Naive B cell (primary cell): ENCODE results near the gene XRCC6. TPM values are rescaled to one million over a fixed set of nuclear protein-coding genes. Genes with fewer than 3 reads are reported as not detected.
"Not testable (repeated sequence)": the region's sequence is repeated elsewhere in the genome, so short reads cannot be mapped to it uniquely, and the experiment has no call there.

Experiments
- ATAC-seq, 2 donors: fragments of 150-1000 bp; cut with Tn5 transposase; 2 replicates each; pipeline ENCODE4 v1.10.0; 2021; ENCODE audit warnings: low read depth in 2 of 2, mild to moderate bottlenecking in 2 of 2, moderate library complexity in 2 of 2
- DNase-seq: peaks from one replicate; pipeline ENCODE4 v3.0.0; 2022
- H3K27ac Mint-ChIP-seq, 6 donors: one replicate each; pipeline ENCODE4 v1.8.0; 2020 to 2022; ENCODE audit warnings: mild to moderate bottlenecking in 6 of 6, mixed read lengths in 6 of 6, moderate library complexity in 5 of 6, inconsistent platforms in 2 of 6
- H3K27me3 Mint-ChIP-seq, 3 donors: one replicate each; pipeline ENCODE4 v1.8.0; 2021 to 2022; ENCODE audit warnings: mixed read lengths in 3 of 3, mild to moderate bottlenecking in 1 of 3
- H3K36me3 Mint-ChIP-seq, 2 donors: one replicate each; pipeline ENCODE4 v1.8.0; 2020 to 2022; ENCODE audit warnings: mixed read lengths in 2 of 2, inconsistent platforms in 1 of 2, mild to moderate bottlenecking in 1 of 2
- H3K4me1 Mint-ChIP-seq, 3 donors: one replicate each; pipeline ENCODE4 v1.8.0; 2020 to 2022; ENCODE audit warnings: mixed read lengths in 3 of 3, inconsistent platforms in 1 of 3, mild to moderate bottlenecking in 1 of 3, moderate library complexity in 1 of 3
- H3K4me3 Mint-ChIP-seq, 8 donors: one replicate each; pipeline ENCODE4 v1.8.0; 2020 to 2022; ENCODE audit warnings: mild to moderate bottlenecking in 8 of 8, mixed read lengths in 8 of 8, moderate library complexity in 8 of 8, inconsistent platforms in 2 of 8
- H3K9me3 Mint-ChIP-seq, 7 donors: one replicate each; pipeline ENCODE4 v1.8.0; 2020 to 2022; ENCODE audit warnings: mixed read lengths in 7 of 7, mild to moderate bottlenecking in 5 of 7, inconsistent platforms in 2 of 7, moderate library complexity in 1 of 7
- polyA plus RNA-seq, 6 donors: library from polyadenylated mRNA; unstranded; fragments of 300-500 nt; fragmentation: Illumina TruSeq; gene quantifications; one replicate each; pipeline ENCODE4 v1.2.3, GENCODE V29; 2021; ENCODE audit warnings: low read depth in 6 of 6

Gene XRCC6
- 100 to 1,000 TPM; 407 to 580 (median 420) TPM for polyA plus RNA-seq

DNA sequence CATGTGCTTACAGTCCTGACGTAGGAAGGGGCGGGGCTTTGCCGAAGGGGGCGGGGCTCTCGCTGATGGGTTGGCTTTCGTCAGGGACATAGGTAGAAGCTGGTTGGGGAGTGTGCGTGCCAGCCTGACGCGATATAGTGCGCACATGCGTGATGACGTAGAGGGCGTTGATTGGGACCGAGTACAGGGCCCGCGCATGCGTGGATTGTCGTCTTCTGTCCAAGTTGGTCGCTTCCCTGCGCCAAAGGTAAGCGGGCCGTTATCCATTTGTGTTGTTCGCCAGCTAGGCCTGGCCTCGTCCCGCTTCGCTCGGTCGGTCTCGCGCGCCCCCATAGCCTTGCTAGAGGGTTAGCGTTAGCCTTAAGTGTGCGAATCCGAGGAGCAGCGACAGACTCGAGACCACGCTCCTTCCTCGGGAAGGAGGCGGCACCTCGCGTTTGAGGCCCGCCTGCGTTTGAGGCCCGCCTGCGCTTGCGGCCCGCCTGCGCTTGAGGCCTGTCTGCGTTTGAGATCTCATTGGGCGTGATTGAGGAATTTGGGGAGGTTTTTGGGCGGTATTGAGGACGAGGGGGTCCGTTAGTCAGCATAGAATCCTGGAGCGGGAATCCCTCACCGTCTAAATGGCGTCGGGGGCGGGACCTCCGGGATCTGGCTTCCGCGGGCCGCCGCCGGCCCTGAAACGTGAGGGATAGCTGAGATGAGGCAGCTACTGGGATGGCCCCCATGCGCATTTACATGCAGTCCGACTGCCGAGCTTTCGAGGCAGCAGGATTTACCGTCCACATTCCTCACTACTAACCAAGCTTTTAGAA is at the start of gene XRCC6:
Gene XRCC6, plus strand, starts transcription at position 197 of the 812 bp plus-strand sequence. CDS start 710 bp downstream, outside the sequence.
- Mint-ChIP-seq H3K27ac (peak within 1 kb of the TSS; percentile 99 to 100 (median 99)), H3K36me3 (no peaks in the 10 kb centered on the region), H3K9me3 (no peaks in the 10 kb centered on the region), H3K27me3 (no peaks in the 10 kb centered on the region), H3K4me1 (peaks cover 22 to 46% (median 32%) of the 10 kb centered on the region in 3 donors), H3K4me3 (peak within 1 kb of the TSS; percentile 93 to 100 (median 98))
- ATAC-seq (peak; percentile 85 to 86), DNase-seq (peak; percentile 99)

DNA sequence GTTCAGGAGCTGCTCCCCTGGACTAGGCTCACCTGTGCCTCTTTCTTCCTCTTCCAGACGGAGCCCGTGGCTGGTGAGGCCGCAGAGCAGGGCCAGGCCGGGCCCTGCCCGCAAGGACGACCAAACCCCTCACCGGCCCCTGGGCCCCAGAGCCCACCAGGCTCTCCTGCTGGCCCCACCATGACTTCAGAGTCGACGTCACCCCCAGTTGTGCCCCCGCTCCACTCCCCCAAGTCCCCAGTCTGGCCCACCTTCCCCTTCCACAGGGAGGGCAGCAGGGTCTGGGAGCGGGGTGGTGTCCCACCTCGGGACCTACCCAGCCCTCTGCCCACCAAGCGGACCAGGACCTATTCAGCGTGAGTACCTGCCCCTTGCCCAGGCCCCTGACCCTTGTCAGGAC is 49.3 kb upstream of the XRCC6 start:
- no peak overlapping the region for H3K4me3 Mint-ChIP-seq
- H3K27me3 Mint-ChIP-seq, result peaks cover 0 to 4% (median 0%) of the 10 kb centered on the region in 3 donors
- no peak overlapping the region for H3K27ac Mint-ChIP-seq
- no peak for ATAC-seq
- no peak for DNase-seq
- H3K36me3 Mint-ChIP-seq, result no peaks in the 10 kb centered on the region
- peaks cover 0 to 5% (median 0%) of the 10 kb centered on the region in 7 donors for H3K9me3 Mint-ChIP-seq
- H3K4me1 Mint-ChIP-seq, result no peaks in the 10 kb centered on the region

DNA sequence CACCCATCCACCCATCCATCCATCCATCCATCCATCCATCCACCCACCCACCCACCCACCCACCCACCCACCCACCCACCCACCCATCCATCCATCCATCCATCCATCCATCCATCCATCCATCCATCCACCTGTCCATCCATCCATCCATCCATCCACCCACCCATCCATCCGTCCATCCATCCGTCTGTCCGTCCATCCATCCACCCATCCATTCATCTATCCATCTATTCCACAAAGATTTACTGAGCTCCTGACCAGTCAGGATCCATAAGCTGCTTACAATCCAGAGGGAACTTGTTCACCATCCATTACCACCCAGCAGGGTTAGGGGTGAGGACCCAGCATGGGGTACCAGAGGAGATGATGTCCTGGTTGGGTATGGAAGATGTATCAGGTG is 48.8 kb upstream of the XRCC6 start:
- not testable (repeated sequence) for H3K4me1 Mint-ChIP-seq, H3K27me3 Mint-ChIP-seq, H3K9me3 Mint-ChIP-seq, H3K4me3 Mint-ChIP-seq, H3K36me3 Mint-ChIP-seq, H3K27ac Mint-ChIP-seq, ATAC-seq, DNase-seq

DNA sequence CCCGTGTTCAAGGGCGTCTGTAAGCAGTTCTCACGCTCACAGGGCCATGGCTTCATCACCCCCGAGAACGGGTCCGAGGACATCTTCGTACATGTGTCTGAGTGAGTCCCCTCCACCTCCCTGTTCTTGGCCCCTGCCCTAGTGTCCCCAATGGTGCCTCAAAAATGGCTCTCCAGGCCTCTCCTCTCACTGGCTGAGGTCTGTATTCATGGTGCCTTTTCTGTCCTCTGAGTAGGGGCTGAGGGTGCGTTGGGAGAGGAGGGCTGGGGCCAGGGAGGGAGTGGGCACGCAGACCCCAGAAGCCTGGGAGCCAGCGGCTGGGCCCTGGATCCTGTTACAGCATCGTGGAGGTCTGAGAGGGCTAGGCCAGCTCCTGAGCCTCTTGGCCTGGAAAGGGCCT is 47.4 kb upstream of the XRCC6 start:
- H3K9me3 Mint-ChIP-seq, result peaks cover 0 to 5% (median 0%) of the 10 kb centered on the region in 7 donors
- H3K36me3 Mint-ChIP-seq, result peaks cover 0 to 8% of the 10 kb centered on the region in 2 donors
- no peak overlapping the region for H3K27ac Mint-ChIP-seq
- DNase-seq (no peak), ATAC-seq (no peak)
- H3K4me1 Mint-ChIP-seq, result peaks cover 0 to 6% (median 0%) of the 10 kb centered on the region in 3 donors
- peaks cover 0 to 4% (median 0%) of the 10 kb centered on the region in 3 donors for H3K27me3 Mint-ChIP-seq
- H3K4me3 Mint-ChIP-seq, result no peak overlapping the region

DNA sequence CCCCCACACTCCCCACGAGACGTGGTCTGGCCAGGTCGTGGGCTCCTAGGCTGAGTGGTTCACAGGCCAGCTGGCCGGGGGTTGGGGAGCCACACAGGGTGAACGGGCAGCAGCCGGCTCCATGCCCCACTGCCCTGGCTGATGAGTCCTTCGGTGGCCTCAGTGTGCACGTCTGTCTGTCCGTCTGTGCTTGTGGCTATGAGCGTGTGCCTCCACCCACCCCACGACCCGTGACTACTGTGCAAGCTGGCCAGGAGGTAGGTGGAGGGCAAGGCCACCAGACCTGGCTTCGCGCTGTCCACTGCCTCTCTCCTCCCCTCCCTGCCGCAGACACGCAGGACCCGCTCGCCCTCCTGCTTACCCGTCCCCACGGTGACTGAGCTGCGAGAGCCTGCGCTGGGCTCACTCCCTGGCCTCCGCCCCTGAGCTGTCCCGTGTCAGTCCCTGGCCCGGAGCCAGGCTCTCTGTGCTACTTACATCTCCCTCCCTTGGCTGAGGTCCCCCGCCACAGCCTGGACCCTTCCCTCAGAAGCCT is 46.2 kb upstream of the XRCC6 start:
- H3K4me3 Mint-ChIP-seq, result no peak overlapping the region
- peaks cover 0 to 8% of the 10 kb centered on the region in 2 donors for H3K36me3 Mint-ChIP-seq
- peaks cover 0 to 6% (median 0%) of the 10 kb centered on the region in 3 donors for H3K4me1 Mint-ChIP-seq
- DNase-seq (no peak), ATAC-seq (no peak)
- H3K27me3 Mint-ChIP-seq, result no peaks in the 10 kb centered on the region
- peak overlapping the region in 1 of 6 donors; percentile 44 for H3K27ac Mint-ChIP-seq
- H3K9me3 Mint-ChIP-seq, result peaks cover 0 to 5% (median 0%) of the 10 kb centered on the region in 7 donors

DNA sequence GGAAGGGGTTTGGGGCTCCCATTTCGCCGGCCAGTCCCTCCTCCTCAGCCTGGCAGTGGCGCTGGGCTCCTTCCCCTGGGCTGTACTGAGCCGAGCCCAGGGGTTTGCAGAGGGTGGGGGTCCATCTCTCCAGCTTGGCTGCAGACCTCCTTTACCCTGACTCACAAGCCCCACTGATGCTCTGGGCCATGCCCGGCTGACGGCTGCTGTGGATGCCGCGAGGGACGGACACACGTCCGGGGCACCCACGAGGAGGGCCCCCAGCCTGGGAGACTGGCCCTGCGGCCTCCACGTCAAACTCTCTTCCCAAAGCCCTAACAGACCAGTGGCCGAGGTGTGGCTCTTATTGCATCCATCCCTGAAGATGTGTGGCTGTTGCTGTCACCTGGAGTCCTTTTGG is 45.6 kb upstream of the XRCC6 start:
- Mint-ChIP-seq H3K36me3 (peaks cover 0 to 8% of the 10 kb centered on the region in 2 donors), H3K27ac (no peak overlapping the region), H3K4me3 (no peak overlapping the region), H3K9me3 (peaks cover 0 to 5% (median 0%) of the 10 kb centered on the region in 7 donors), H3K27me3 (no peaks in the 10 kb centered on the region), H3K4me1 (peaks cover 0 to 6% (median 1%) of the 10 kb centered on the region in 3 donors)
- ATAC-seq (no peak), DNase-seq (no peak)

DNA sequence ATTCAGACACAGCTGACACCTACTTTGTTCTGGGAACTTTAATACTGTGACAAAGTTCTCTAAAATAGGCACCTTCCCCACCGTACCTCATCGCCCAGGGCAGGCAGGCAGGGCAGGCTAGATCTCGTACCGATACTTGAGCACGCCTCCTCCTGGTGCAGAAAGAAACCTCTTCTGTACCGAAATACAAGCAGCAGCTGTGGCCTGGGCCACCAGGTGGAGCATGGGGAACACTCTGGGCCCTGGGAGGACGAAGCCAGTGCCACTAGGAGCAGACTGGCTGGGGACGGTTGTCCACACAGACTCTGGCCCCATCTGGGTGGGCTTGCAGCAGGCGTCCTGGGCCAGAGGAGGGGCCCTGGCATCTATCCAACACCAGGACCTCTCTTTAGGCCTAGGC is 44.2 kb upstream of the XRCC6 start:
- H3K4me1 Mint-ChIP-seq, result peaks cover 0 to 6% (median 1%) of the 10 kb centered on the region in 3 donors
- DNase-seq (no peak), ATAC-seq (peak; percentile 30 to 41)
- H3K36me3 Mint-ChIP-seq, result peaks cover 0 to 8% of the 10 kb centered on the region in 2 donors
- H3K4me3 Mint-ChIP-seq, result no peak overlapping the region
- H3K9me3 Mint-ChIP-seq, result peaks cover 0 to 5% (median 0%) of the 10 kb centered on the region in 7 donors
- H3K27ac Mint-ChIP-seq, result no peak overlapping the region
- H3K27me3 Mint-ChIP-seq, result no peaks in the 10 kb centered on the region

DNA sequence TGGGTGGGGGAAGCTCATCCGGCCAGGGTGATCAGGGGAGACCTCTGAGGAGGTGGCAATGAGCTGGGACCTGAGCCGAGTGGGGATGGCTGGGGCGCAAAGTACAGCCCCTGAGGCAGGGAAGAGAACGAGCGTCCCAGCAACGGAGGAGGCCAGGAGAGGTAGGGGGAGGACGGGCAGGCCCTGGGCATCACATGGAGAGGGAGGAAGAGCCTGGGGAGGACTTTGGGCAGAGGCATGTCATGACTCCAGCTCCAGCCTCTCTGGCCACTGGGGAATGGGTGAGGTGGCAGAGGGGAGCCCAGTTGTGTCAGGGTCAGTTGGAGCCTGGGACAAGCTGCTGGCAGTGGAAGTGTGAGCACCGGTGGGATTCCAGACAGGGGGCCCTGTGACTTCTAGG is 43.0 kb upstream of the XRCC6 start:
- no peaks in the 10 kb centered on the region for H3K27me3 Mint-ChIP-seq
- peaks cover 7 to 15% of the 10 kb centered on the region in 2 donors for H3K36me3 Mint-ChIP-seq
- DNase-seq (no peak), ATAC-seq (no peak)
- no peaks in the 10 kb centered on the region for H3K9me3 Mint-ChIP-seq
- H3K27ac Mint-ChIP-seq, result no peak overlapping the region
- H3K4me3 Mint-ChIP-seq, result no peak overlapping the region
- peaks cover 0 to 9% (median 1%) of the 10 kb centered on the region in 3 donors for H3K4me1 Mint-ChIP-seq

DNA sequence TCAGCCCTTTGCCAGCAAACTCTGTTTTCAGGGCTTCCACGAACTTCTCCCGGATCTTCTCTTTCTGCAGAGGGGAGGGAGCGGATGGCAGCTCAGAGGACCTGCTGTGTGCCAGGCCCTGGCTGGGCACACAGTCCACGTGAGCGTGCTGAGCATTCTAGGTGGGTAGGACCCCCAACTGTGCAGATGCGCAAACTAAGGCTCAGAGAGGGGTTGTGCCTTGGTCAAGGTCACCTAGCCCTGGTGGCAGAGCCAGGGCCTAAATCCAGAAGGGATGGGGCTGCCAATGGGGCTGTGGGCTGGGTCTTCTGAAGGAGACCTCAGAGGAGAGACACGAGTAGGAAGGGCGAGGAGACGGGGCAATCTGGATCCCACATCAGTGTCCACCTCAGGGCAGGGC is 42.3 kb upstream of the XRCC6 start:
- peaks cover 7 to 15% of the 10 kb centered on the region in 2 donors for H3K36me3 Mint-ChIP-seq
- H3K9me3 Mint-ChIP-seq, result no peaks in the 10 kb centered on the region
- DNase-seq (no peak), ATAC-seq (no peak)
- no peak overlapping the region for H3K4me3 Mint-ChIP-seq
- H3K27me3 Mint-ChIP-seq, result no peaks in the 10 kb centered on the region
- H3K27ac Mint-ChIP-seq, result no peak overlapping the region
- H3K4me1 Mint-ChIP-seq, result peaks cover 0 to 9% (median 3%) of the 10 kb centered on the region in 3 donors

DNA sequence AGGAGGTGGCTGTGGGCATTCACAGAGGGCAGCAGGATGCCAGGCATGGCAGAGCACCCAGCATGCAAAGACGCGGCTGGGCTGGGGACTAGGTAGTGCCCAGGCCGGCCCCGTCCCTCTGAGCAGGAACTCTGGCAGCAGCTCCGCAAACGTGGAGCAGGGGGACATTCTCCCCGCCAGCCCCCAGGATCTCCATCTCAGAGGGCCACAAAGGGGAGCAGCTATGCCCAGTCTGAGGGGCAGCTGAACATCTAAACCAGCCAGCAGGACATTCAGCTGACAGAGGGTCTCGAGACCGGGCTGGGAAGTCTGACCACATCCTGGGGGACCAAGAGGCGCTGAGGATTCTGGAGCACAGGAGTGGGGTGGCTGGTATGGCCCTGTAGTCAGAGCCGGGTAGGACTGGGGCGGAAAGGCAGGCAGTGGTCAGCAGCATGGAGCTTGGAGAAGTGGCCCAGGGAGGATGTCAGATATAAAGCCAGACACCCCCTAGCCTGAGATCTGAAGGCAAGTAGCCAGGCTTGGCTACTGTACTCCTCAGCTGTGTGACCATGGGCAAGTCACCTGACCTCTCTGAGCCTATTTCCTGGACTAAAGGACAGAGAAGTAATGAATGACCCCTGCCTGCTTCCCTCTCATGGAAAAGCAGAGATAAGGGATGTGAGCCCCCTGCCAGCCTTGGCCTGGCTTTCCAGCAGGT is 41.6 kb upstream of the XRCC6 start:
- H3K9me3 Mint-ChIP-seq, result no peaks in the 10 kb centered on the region
- H3K27me3 Mint-ChIP-seq, result no peaks in the 10 kb centered on the region
- ATAC-seq (no peak), DNase-seq (no peak)
- H3K4me3 Mint-ChIP-seq, result no peak overlapping the region
- peaks cover 7 to 15% of the 10 kb centered on the region in 2 donors for H3K36me3 Mint-ChIP-seq
- H3K4me1 Mint-ChIP-seq, result peaks cover 0 to 9% (median 3%) of the 10 kb centered on the region in 3 donors
- H3K27ac Mint-ChIP-seq, result no peak overlapping the region

DNA sequence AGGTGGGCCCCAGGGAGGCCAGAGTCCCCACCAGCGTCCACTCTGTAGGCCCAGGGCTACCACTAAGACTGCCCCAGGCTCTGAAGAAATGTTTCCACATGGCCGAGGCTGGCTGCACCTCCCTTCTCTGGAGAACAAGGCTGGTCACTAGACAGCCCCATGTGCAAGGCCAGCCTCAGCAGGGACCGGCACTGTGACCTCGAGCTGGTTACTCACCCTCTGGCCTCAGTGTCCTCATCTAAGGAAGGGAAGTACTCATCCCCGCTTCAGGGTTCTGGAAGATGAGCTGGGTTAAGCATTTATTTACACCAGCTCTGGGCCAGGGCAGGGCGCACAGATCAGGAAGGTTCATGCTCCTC is 41.1 kb upstream of the XRCC6 start:
- ATAC-seq, result no peak
- Mint-ChIP-seq H3K9me3 (no peaks in the 10 kb centered on the region), H3K27me3 (no peaks in the 10 kb centered on the region), H3K36me3 (peaks cover 7 to 15% of the 10 kb centered on the region in 2 donors), H3K4me3 (no peak overlapping the region), H3K4me1 (peaks cover 0 to 9% (median 3%) of the 10 kb centered on the region in 3 donors), H3K27ac (peak overlapping the region in 1 of 6 donors; percentile 21)
- no peak for DNase-seq

DNA sequence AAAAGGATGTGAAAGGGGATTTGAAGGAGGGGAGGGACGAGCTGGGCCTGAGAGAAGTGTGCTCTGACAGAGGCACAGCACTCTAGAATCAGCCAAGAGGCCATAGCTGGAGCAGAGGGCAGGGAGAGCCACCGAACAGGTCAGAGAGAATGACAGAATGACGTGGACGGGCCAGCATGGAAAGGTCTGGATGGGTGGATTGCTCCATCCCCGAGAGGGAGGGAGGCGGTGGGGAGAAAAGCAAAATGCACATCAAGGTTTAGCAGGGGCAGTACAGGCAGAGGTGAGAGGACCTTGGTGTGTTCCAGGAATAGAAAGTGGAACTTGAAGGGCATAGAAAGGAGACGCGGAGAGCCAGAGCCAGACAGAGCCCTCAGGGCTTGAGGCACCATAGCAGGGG is 38.4 kb upstream of the XRCC6 start:
- Mint-ChIP-seq H3K27ac (peak overlapping the region in 1 of 6 donors; percentile 71), H3K4me3 (no peak overlapping the region), H3K9me3 (no peaks in the 10 kb centered on the region), H3K27me3 (no peaks in the 10 kb centered on the region), H3K36me3 (peaks cover 7 to 13% of the 10 kb centered on the region in 2 donors), H3K4me1 (peaks cover 0 to 11% (median 3%) of the 10 kb centered on the region in 3 donors)
- DNase-seq (no peak), ATAC-seq (no peak)

DNA sequence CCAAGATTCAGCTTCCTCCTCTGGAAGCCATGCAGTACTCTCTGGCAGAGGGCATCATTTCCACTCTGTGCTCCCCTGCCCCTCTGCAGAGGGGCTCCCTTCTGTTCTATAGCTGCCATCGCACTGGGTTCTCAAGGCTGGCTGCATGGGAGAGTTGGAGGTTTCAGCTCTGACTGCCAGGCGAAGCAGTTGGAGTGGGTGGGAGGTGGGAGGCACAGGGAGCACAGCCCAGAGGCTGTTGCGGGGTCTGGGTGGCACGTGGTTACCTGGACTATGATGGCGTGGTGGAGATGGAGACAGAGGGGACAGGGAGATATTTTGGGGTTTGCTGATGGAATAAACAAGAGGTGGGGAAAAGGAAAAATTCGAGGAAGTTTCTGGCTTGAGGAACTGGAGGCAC is 36.2 kb upstream of the XRCC6 start:
- no peaks in the 10 kb centered on the region for H3K27me3 Mint-ChIP-seq
- peak overlapping the region in 2 of 6 donors; percentile 49 to 86 for H3K27ac Mint-ChIP-seq
- H3K4me1 Mint-ChIP-seq, result peaks cover 13 to 16% (median 13%) of the 10 kb centered on the region in 3 donors
- no peak overlapping the region for H3K4me3 Mint-ChIP-seq
- no peaks in the 10 kb centered on the region for H3K9me3 Mint-ChIP-seq
- peaks cover 7% of the 10 kb centered on the region in 2 donors for H3K36me3 Mint-ChIP-seq
- no peak for ATAC-seq
- no peak for DNase-seq
